IMR-90 (cell line): ENCODE data around the gene ZDHHC21. TPM values are rescaled to one million over a fixed set of nuclear protein-coding genes. Genes with fewer than 3 reads are reported as not detected.

Experiments
- ATAC-seq: fragments of 200-7000 bp; cut with Tn5 transposase; 2 replicates; pipeline ENCODE4 v1.9.1; 2020; ENCODE audit warnings: low read depth, mild to moderate bottlenecking, moderate library complexity
- BruUV-seq: library from RNA; stranded (reverse); fragments of 400-500 nt; replicated peaks from 2 replicates; lab custom pipeline; 2021; lab: Mats Ljungman, UMichigan
- CTCF ChIA-PET: fragments of 300-600 bp; formaldehyde crosslinking; extraction: SDS; loops from one replicate; lab custom pipeline; 2021; ENCODE audit warnings: antibody characterized with exemption; lab: Yijun Ruan, JAX
- POLR2A ChIA-PET: fragments of 300-600 bp; sonication (Branson Sonifier 250); formaldehyde crosslinking; loops from one replicate; lab custom pipeline; 2022; ENCODE audit warnings: antibody characterized with exemption; ENCODE audit not compliant: unreplicated experiment; lab: Charles Lee
- DNase-seq: peaks from one replicate; pipeline ENCODE4 v3.0.0; 2013
- H2AFZ ChIP-seq: replicated peaks from 2 replicates; pipeline ENCODE3; 2013; ENCODE audit warnings: low read length, mild to moderate bottlenecking; ENCODE audit not compliant: poor library complexity
- H2AK5ac ChIP-seq: 2 replicates; pipeline ENCODE4 v1.6.1; 2013; ENCODE audit warnings: low read depth, low read length, inconsistent platforms
- H2AK9ac ChIP-seq: replicated peaks from 2 replicates; pipeline ENCODE3; 2013; ENCODE audit warnings: mild to moderate bottlenecking, low read depth, low read length, moderate library complexity; ENCODE audit not compliant: poor library complexity
- H2BK120ac ChIP-seq: 2 replicates; pipeline ENCODE4 v1.6.1; 2013; ENCODE audit warnings: low read depth, low read length, inconsistent platforms
- H2BK15ac ChIP-seq: 3 replicates; pipeline ENCODE4 v1.6.1; 2013; ENCODE audit warnings: low read depth, low read length, inconsistent platforms
- H2BK20ac ChIP-seq: 2 replicates; pipeline ENCODE4 v1.6.1; 2013; ENCODE audit warnings: low read depth, mild to moderate bottlenecking, inconsistent platforms, low read length, moderate library complexity
- H2BK5ac ChIP-seq: 2 replicates; pipeline ENCODE4 v1.6.1; 2013; ENCODE audit warnings: mild to moderate bottlenecking, low read depth, low read length, inconsistent platforms; ENCODE audit not compliant: poor library complexity, severe bottlenecking
- H3K14ac ChIP-seq: replicated peaks from 2 replicates; pipeline ENCODE4 v1.6.1; 2013; ENCODE audit warnings: low read depth, low read length, inconsistent platforms
- H3K18ac ChIP-seq: 2 replicates; pipeline ENCODE4 v1.6.1; 2013; ENCODE audit warnings: low read depth, low read length, control low read depth
- H3K23ac ChIP-seq: 2 replicates; pipeline ENCODE4 v1.6.1; 2013; ENCODE audit warnings: low read depth, low read length, inconsistent platforms
- H3K27ac ChIP-seq: 2 replicates; pipeline ENCODE4 v1.5.1; 2013; ENCODE audit warnings: mild to moderate bottlenecking, control low read depth, low read length; ENCODE audit not compliant: insufficient read depth
- H3K27me3 ChIP-seq: 2 replicates; pipeline ENCODE4 v1.6.1; 2013; ENCODE audit warnings: low read length; ENCODE audit not compliant: control insufficient read depth, insufficient read depth
- H3K36me3 ChIP-seq: 2 replicates; pipeline ENCODE4 v1.6.1; 2013; ENCODE audit warnings: low read length, mixed read lengths; ENCODE audit not compliant: control insufficient read depth, insufficient read depth
- H3K4ac ChIP-seq: 2 replicates; pipeline ENCODE4 v1.6.1; 2013; ENCODE audit warnings: low read depth, low read length, inconsistent platforms
- H3K4me1 ChIP-seq: 2 replicates; pipeline ENCODE4 v1.6.1; 2013; ENCODE audit warnings: low read length, mixed read lengths; ENCODE audit not compliant: control insufficient read depth, insufficient read depth
- H3K4me2 ChIP-seq: 2 replicates; pipeline ENCODE4 v1.6.1; 2013; ENCODE audit warnings: low read depth, mild to moderate bottlenecking, control low read depth, low read length, moderate library complexity
- H3K4me3 ChIP-seq: 2 replicates; pipeline ENCODE4 v1.5.1; 2013; ENCODE audit warnings: low read depth, mild to moderate bottlenecking, control low read depth, low read length, moderate library complexity; ENCODE audit not compliant: insufficient read depth
- H3K56ac ChIP-seq: 2 replicates; pipeline ENCODE4 v1.6.1; 2013; ENCODE audit warnings: low read length, inconsistent platforms; ENCODE audit not compliant: insufficient read depth; ENCODE audit errors: extremely low read depth
- H3K79me1 ChIP-seq, 2 experiments: 2 replicates each; pipeline ENCODE4 v1.6.1; 2013; ENCODE audit warnings: low read length in 2 of 2, inconsistent platforms in 1 of 2, low read depth in 1 of 2
- H3K9ac ChIP-seq: 2 replicates; pipeline ENCODE4 v1.6.1; 2013; ENCODE audit warnings: low read depth, low read length, control low read depth
- H3K9me1 ChIP-seq: 2 replicates; pipeline ENCODE4 v1.6.1; 2013; ENCODE audit warnings: low read length, inconsistent platforms; ENCODE audit not compliant: insufficient read depth
- H3K9me3 ChIP-seq: 2 replicates; pipeline ENCODE4 v1.6.1; 2013; ENCODE audit warnings: low read length; ENCODE audit not compliant: control insufficient read depth, insufficient read depth
- H4K20me1 ChIP-seq: 2 replicates; pipeline ENCODE4 v1.6.1; 2013; ENCODE audit warnings: low read length, inconsistent platforms; ENCODE audit not compliant: insufficient read depth
- H4K5ac ChIP-seq: 2 replicates; pipeline ENCODE4 v1.6.1; 2013; ENCODE audit warnings: mild to moderate bottlenecking, low read depth, low read length, control low read depth
- H4K8ac ChIP-seq, 2 experiments: 2 replicates each; pipeline ENCODE4 v1.6.1; 2013; ENCODE audit warnings: low read depth in 2 of 2, low read length in 2 of 2, control low read depth in 1 of 2, inconsistent platforms in 1 of 2
- H4K91ac ChIP-seq: 2 replicates; pipeline ENCODE4 v1.6.1; 2013; ENCODE audit warnings: low read depth, low read length, inconsistent platforms; ENCODE audit not compliant: insufficient read depth
- ELK1 ChIP-seq: fragments of 150-350 bp; IDR thresholded peaks from 2 replicates; pipeline ENCODE4 v1.6.1; 2016; ENCODE audit warnings: low read depth, mild to moderate bottlenecking, low read length, moderate library complexity, borderline replicate concordance
- SMC3 ChIP-seq: fragments of 150-350 bp; IDR thresholded peaks from 2 replicates; pipeline ENCODE4 v1.6.1; 2016; ENCODE audit warnings: low read depth, mild to moderate bottlenecking, antibody characterized with exemption, low read length, moderate library complexity
- WGBS, 2 experiments: methylation state at CpG; one replicate each; pipeline versions ENCODE4 v1.1.5 to v1.1.7; 2013; ENCODE audit warnings: missing lambda C conversion rate in 2 of 2; ENCODE audit not compliant: insufficient read length in 1 of 2; ENCODE audit errors: extremely low coverage in 2 of 2; 5-methylcytosine and 5-hydroxymethylcytosine counted together
- dilution Hi-C: fragments of 300-500 bp; cut with HindIII; formaldehyde crosslinking; loops from one replicate; pipeline ENCODE4 v1.14.3; 2018; ENCODE audit warnings: low sequenced_read_pairs; ENCODE audit not compliant: unreplicated experiment
- in situ Hi-C: fragments of 300-500 bp; cut with MboI; formaldehyde crosslinking; loops from 3 replicates; pipeline ENCODE4 v1.14.3; 2019; ENCODE audit warnings: low sequenced_read_pairs, inconsistent platforms, mixed read lengths
- intact Hi-C: fragments of 100-400 bp; cut with micrococcal nuclease; formaldehyde crosslinking; loops from 2 replicates; pipeline ENCODE4 v1.10.0; 2022
- polyA plus RNA-seq, 3 experiments: library from polyadenylated mRNA; depleted of rRNA; stranded (reverse); fragments of >200 nt; gene quantifications; 2 replicates each; pipeline ENCODE4 v1.2.3, GENCODE V29; 2012; ENCODE audit warnings: low replicate concordance in 1 of 3
- total RNA-seq: library from RNA; depleted of rRNA; stranded (reverse); fragments of >200 nt; gene quantifications from 2 replicates; pipeline ENCODE4 v1.2.3, GENCODE V29; 2012

Gene ZDHHC21
- total and polyA plus RNA-seq, 2 of the 4 experiments (the other 2 are of a cell fraction), result 2.8 to 4.5 TPM

DNA sequence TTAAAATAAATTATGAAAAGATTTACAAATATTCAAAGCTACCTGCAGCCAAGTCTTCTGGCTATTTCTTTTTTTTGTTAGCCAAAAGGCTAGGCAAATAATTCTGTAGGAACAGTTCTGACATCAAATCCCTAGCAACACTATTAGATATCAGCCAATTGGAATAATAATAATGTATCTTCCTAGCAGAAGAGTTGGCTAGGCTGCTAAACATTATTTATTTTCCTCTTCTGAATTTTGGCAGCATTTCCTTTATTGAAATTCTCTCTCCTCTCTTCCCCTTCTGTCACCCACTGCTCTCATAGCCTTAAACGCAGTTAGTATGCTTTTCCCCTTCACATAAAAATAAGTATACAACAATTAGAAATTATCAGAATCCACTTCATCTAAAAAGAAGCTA lies 42.6 kb downstream of the ZDHHC21 start:
- Histone ChIP-seq H2BK15ac (no peak overlapping the region), H3K36me3 (no peaks in the 10 kb centered on the region; the same call in 1 of the 2 replicates), H4K5ac (no peak overlapping the region), H3K56ac (no peak overlapping the region), H3K9ac (no peak overlapping the region), H3K4me2 (no peak overlapping the region), H3K4me3 (no peak overlapping the region), H2BK5ac (no peak overlapping the region), H3K14ac (no peak overlapping the region), H2BK120ac (no peak overlapping the region), H2BK20ac (no peak overlapping the region), H4K91ac (no peak overlapping the region), H2AK9ac (no peak overlapping the region), H3K9me1 (0 out of 2 replicates have a peak, but pooled peaks cover 2% of the 10 kb centered on the region), H3K18ac (no peak overlapping the region), H2AFZ (no peak overlapping the region), H4K20me1 (no peaks in the 10 kb centered on the region), H4K8ac (no peak overlapping the region), H3K4ac (no peak overlapping the region), H3K27me3 (no peaks in the 10 kb centered on the region), H3K4me1 (peaks cover 4% of the 10 kb centered on the region; the same call in 1 of the 2 replicates), H2AK5ac (no peak overlapping the region), H3K23ac (no peak overlapping the region), H3K9me3 (0 out of 2 replicates have a peak, but pooled peaks cover 4% of the 10 kb centered on the region), H3K27ac (no peak overlapping the region), H3K79me1 (no peaks in the 10 kb centered on the region)
- POLR2A ChIA-PET, result no interaction called here
- intact Hi-C loops (loop anchor here (10.0 kb wide), 1 partner anchor 1226 kb away; no protein-coding TSS in a partner anchor), in situ Hi-C loops (no loop called here), dilution Hi-C loops (no loop called here)
- ATAC-seq (no peak), DNase-seq (no peak)
- CTCF ChIA-PET, result no interaction called here
- WGBS, 2 experiments, result no CpG with 5 or more reads among the region's 1 CpG
- TF ChIP-seq SMC3 (no peak), ELK1 (no peak)
- BruUV-seq, result no TSS peak
